Mucosa of descending colon (tissue), 3 donors: ENCODE results near the gene CDKAL1. TPM values are rescaled to one million over a fixed set of nuclear protein-coding genes. Genes with fewer than 3 reads are reported as not detected.

Experiments used
- ATAC-seq: fragments of 200-7000 bp; cut with Tn5 transposase; one replicate; pipeline ENCODE4 v1.9.1; 2020; ENCODE audit warnings: mild to moderate bottlenecking, moderate library complexity
- DNase-seq, 3 donors: peaks; one replicate each; pipeline ENCODE4 v3.0.0-alpha.2; 2020
- H3K36me3 ChIP-seq: fragments of 200-600 bp; one replicate; pipeline ENCODE4 v1.8.0; 2021; ENCODE audit warnings: low read depth, mild to moderate bottlenecking
- H3K4me1 ChIP-seq: fragments of 200-600 bp; one replicate; pipeline ENCODE4 v1.8.0; 2021; ENCODE audit warnings: low read depth, mild to moderate bottlenecking
- H3K4me3 ChIP-seq: fragments of 200-600 bp; one replicate; pipeline ENCODE4 v1.8.0; 2021; ENCODE audit warnings: mild to moderate bottlenecking
- H3K9me3 ChIP-seq: fragments of 200-600 bp; one replicate; pipeline ENCODE4 v1.8.0; 2021; ENCODE audit warnings: mild to moderate bottlenecking
- intact Hi-C, 2 donors: fragments of 100-400 bp; cut with DNase I in 1 of 2; cut with micrococcal nuclease in 1 of 2; formaldehyde crosslinking; loops; one replicate each; pipeline versions ENCODE4 v1.11.0 to v1.11.1; 2022; cut with DNase I, micrococcal nuclease
- total RNA-seq, 3 donors: library from RNA; stranded (reverse); fragmentation: NEBNext Ultra II Directional in 2 of 3; extraction: Animal tissue kit (Norgen Biotek cat#: 25700) in 2 of 3; gene quantifications; one replicate each; pipeline versions ENCODE4 v1.2.1 to v1.2.4, GENCODE V29; 2021 to 2023
- TF ChIP-seq, protein P1 (sequence below): fragments of 200-600 bp; IDR thresholded peaks from one replicate; pipeline ENCODE4 v1.8.0; 2022; ENCODE audit warnings: antibody characterized with exemption, mild to moderate bottlenecking
- donor health status: DM: no; HTN: no; CAD: no; lungs with moderate emphysema.
- donor health status: DM: no; HTN: no; CAD: no.
- donor health status: DM: no; HTN: yes; CAD: no.

CDKAL1 gene
- total RNA-seq, 3 donors from 2014 or later: 13.4 to 15.5 (median 15.3) TPM

DNA sequence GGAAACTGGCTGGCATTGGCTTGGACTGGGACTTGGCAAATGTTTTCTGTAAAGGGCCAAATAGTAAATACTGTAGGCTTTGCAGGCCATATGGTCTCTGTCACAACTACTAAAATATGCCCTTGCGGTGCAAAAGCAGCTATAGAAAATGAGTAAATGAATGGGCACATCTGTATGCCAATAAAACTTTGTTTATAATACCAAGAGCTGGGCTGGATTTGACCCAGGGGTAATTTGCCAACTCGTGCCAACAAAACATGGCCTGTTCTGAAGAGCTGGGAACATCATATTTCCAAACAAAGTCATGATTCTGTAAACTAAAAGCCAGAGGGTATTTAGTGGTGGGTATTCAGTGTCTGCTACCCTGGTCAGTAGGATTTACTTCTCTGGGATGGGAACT lies 739.2 kb downstream of the CDKAL1 start:
- no peak overlapping the region for H3K4me3 ChIP-seq
- TF ChIP-seq, protein P1, sequence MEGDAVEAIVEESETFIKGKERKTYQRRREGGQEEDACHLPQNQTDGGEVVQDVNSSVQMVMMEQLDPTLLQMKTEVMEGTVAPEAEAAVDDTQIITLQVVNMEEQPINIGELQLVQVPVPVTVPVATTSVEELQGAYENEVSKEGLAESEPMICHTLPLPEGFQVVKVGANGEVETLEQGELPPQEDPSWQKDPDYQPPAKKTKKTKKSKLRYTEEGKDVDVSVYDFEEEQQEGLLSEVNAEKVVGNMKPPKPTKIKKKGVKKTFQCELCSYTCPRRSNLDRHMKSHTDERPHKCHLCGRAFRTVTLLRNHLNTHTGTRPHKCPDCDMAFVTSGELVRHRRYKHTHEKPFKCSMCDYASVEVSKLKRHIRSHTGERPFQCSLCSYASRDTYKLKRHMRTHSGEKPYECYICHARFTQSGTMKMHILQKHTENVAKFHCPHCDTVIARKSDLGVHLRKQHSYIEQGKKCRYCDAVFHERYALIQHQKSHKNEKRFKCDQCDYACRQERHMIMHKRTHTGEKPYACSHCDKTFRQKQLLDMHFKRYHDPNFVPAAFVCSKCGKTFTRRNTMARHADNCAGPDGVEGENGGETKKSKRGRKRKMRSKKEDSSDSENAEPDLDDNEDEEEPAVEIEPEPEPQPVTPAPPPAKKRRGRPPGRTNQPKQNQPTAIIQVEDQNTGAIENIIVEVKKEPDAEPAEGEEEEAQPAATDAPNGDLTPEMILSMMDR: no peak
- no peak for DNase-seq
- ATAC-seq: no peak
- H3K36me3 ChIP-seq: no peaks in the 10 kb centered on the region
- intact Hi-C loops: no loop called here
- H3K9me3 ChIP-seq: peaks cover 7% of the 10 kb centered on the region
- H3K4me1 ChIP-seq: no peaks in the 10 kb centered on the region

DNA sequence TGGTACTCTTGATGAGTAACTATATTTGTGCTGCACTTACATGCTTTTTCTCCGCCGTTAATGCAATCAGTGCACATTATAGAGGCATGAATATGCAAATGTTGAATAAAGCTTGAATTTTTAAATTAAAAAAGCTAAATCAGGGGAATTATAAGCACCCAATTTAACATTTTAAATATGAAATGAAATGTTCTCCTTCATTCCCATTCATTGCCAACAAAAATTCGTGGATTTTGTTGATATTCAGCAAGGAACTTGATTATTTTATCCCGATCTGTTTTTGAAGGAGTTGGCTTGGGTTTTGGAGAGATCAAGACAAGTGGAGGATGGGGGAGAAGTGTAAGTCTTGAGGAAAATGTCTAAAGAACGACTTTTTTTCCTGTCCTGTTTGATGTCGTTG lies 740.6 kb downstream of the CDKAL1 start:
- TF ChIP-seq, protein P1: no peak
- ATAC-seq (no peak), DNase-seq (no peak)
- intact Hi-C loops: no loop called here
- Histone ChIP-seq H3K36me3 (no peaks in the 10 kb centered on the region), H3K9me3 (peaks cover 7% of the 10 kb centered on the region), H3K4me1 (no peaks in the 10 kb centered on the region), H3K4me3 (no peak overlapping the region)

DNA sequence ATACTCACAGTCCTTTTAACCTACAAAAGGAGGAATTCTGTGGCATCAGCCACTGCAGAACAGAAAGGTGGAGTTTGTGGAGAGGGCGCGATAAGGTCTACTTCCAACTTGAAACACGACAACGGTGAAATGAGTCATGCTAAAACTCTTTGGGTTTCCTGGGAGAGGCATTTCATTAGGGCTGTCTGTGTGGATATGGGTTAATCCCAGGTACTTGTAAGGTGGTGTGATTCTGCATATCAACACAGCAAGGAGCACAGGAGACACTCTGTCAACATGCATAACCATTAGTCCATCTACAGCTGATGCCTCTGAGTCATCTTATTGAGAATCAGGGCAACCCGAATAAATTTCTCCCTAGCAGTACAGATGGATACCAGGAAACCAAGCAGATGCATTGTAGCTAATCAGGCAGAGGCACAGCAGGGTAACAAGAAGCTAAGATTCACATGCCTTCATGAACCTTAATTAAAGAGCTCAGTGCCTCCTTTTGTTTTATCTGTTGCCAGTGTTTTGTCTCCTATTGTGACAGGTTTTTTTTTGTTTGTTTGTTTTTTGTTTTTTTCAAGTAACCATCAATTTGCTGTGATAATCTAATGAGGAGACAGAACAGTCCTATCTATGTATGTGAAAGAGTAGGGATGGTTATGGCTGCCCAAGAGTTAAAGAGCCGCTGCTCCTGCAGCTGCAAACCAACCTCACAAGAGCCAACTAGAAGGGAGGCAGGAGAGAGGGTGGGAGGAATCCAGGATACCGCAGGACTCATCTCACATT lies 743.5 kb downstream of the CDKAL1 start:
- no peaks in the 10 kb centered on the region for H3K4me1 ChIP-seq
- H3K36me3 ChIP-seq: no peaks in the 10 kb centered on the region
- intact Hi-C loops: no loop called here
- no peak overlapping the region for H3K4me3 ChIP-seq
- H3K9me3 ChIP-seq: peaks cover 7% of the 10 kb centered on the region
- TF ChIP-seq, protein P1: no peak
- no peak for DNase-seq
- no peak for ATAC-seq

DNA sequence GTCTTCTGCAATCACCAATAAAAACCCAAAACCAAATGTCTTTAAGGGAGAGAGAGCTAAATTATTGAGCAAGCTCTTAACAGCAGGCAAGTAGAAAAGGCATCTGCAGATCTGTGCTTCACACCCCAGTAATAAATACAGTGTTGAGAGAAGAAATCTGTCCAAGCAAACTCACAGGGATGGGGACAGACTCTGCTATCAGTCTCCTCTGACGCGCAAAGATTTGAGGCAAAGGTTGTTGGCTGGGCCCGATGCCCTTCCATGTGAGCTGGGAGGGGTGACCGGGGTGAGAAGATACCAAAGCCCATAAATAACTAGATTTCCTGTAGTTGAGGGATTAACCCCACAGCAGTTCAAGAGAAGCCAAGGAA lies 744.1 kb downstream of the CDKAL1 start:
- Histone ChIP-seq H3K36me3 (no peaks in the 10 kb centered on the region), H3K9me3 (peaks cover 3% of the 10 kb centered on the region), H3K4me1 (no peaks in the 10 kb centered on the region), H3K4me3 (no peak overlapping the region)
- ATAC-seq (no peak), DNase-seq (no peak)
- intact Hi-C loops: no loop called here
- TF ChIP-seq, protein P1: no peak

DNA sequence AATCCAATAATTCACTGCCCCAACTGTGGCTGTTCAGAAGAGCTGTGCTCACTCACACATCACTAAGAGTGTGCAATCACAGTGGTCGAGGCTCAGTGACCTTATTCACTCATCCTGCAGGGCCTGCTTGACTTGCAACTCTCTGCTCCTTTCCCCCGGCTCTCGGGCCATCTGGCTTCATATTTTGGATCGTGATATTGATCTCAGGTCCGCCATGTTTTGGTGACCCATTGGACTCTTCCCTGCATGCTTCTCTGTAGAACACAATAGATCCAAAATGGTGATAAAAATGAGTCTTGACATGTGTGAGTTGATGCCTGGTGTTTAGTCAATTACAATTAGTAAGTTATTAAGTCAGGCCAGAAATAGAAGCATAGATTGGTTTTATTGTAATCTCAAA lies 745.4 kb downstream of the CDKAL1 start:
- Histone ChIP-seq H3K4me1 (no peaks in the 10 kb centered on the region), H3K9me3 (no peaks in the 10 kb centered on the region), H3K4me3 (no peak overlapping the region), H3K36me3 (no peaks in the 10 kb centered on the region)
- intact Hi-C loops: no loop called here
- ATAC-seq: no peak
- DNase-seq: no peak
- TF ChIP-seq, protein P1: no peak
